T-helper 1 cell treated with Interleukin-12 subunit alpha and Interleukin-12 subunit beta and Interleukin-4 antibody, amounts not matched to agents 30 μg/mL and 1 μg/mL, for 36 hours (primary cell): ENCODE results near the gene CFAP65.

Source experiments
- H3K27ac Mint-ChIP-seq: one replicate; pipeline ENCODE4 v1.8.0; 2021; ENCODE audit warnings: mild to moderate bottlenecking, mixed read lengths
- H3K27me3 Mint-ChIP-seq: one replicate; pipeline ENCODE4 v1.8.0; 2021; ENCODE audit warnings: low read depth, mixed read lengths
- H3K36me3 Mint-ChIP-seq: one replicate; pipeline ENCODE4 v1.8.0; 2021; ENCODE audit warnings: low read depth, mixed read lengths
- H3K4me1 Mint-ChIP-seq: one replicate; pipeline ENCODE4 v1.8.0; 2021; ENCODE audit warnings: low read depth, mixed read lengths
- H3K4me3 Mint-ChIP-seq: one replicate; pipeline ENCODE4 v1.8.0; 2021; ENCODE audit warnings: mild to moderate bottlenecking, moderate library complexity, mixed read lengths
- H3K9me3 Mint-ChIP-seq: one replicate; pipeline ENCODE4 v1.8.0; 2021; ENCODE audit warnings: mixed read lengths

CFAP65 gene

DNA sequence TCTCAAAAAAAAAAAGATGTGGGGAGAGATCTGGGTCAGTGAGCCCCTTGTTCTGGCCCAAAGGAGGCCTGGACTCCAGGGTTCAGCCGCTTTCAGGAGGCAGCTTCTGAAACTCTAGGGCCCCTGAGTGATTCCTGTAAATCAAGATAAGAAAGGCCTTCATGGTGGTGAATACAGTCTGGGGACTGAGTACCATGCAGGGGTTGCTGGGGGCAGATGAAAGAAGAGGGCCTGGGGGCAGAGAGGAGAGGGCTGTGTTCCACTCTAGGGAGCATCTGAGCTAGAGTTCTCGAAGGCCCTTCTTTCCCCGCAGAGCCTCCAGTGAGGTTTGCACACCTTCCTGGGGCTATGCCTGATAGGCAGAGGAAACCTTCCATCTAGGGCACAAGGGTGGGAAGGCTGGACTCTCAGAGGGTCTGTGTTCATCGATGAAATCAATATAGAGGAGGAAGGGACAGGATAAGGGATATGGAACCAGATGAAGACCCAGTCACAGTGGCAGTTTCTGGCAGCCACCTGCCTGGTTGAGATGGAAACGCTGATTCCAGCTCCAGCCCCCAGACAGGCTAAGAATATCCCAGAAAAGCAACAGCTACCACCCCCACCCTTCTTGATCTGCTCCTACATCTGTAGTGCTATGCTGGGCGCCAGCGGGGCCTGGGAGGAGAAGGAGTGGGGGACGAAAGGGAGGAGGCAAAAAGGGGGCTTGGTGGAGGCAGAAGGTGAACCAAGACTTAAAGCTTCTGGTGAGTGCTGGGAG lies 86.6 kb downstream of the CFAP65 start:
- peaks cover 2% of the 10 kb centered on the region for H3K4me1 Mint-ChIP-seq
- no peaks in the 10 kb centered on the region for H3K36me3 Mint-ChIP-seq
- H3K4me3 Mint-ChIP-seq: no peak overlapping the region
- peaks cover 69% of the 10 kb centered on the region for H3K27me3 Mint-ChIP-seq
- no peaks in the 10 kb centered on the region for H3K9me3 Mint-ChIP-seq
- no peak overlapping the region for H3K27ac Mint-ChIP-seq

DNA sequence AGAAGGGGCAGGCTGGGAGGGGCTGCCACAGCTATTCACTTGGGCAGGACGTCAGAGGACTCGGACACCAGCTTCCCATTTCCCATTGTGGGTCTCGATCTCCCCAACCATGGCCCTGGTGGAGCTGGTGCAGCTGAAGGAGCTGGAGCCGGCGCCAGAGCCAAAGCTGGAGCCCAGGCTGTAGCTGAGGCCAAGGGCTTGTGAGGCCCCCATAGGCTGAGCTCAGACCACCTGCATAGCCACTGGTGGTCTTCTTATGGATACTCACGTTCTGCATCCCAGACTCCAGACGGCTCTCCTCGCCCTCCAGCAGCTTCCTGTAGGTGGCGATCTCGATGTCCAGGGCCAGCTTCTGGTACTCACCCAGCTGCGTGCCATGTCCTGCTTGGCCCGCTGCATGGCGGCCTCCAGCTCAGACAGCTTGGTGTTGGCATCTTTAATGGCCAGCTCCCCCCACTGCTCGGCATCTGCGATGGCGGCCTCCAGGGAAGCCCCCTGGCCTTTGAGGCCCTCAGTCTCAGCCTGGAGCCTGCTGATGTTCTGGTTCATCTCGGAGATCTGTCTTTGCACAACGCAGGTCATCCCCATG lies 87.9 kb downstream of the CFAP65 start:
- no peaks in the 10 kb centered on the region for H3K4me1 Mint-ChIP-seq
- H3K27ac Mint-ChIP-seq: no peak overlapping the region
- H3K27me3 Mint-ChIP-seq: peaks cover 58% of the 10 kb centered on the region
- H3K36me3 Mint-ChIP-seq: no peaks in the 10 kb centered on the region
- H3K9me3 Mint-ChIP-seq: no peaks in the 10 kb centered on the region
- H3K4me3 Mint-ChIP-seq: no peak overlapping the region
